ENCODE data around the gene ZNF787. TPM values are rescaled to one million over a fixed set of nuclear protein-coding genes. Genes with fewer than 3 reads are reported as not detected.
A peak's percentile ranks its signal among the peaks of the same experiment; 100 is the strongest.

The ZNF787 gene
- total RNA-seq, 1 experiment from 2014 or later = 81.6 TPM

DNA sequence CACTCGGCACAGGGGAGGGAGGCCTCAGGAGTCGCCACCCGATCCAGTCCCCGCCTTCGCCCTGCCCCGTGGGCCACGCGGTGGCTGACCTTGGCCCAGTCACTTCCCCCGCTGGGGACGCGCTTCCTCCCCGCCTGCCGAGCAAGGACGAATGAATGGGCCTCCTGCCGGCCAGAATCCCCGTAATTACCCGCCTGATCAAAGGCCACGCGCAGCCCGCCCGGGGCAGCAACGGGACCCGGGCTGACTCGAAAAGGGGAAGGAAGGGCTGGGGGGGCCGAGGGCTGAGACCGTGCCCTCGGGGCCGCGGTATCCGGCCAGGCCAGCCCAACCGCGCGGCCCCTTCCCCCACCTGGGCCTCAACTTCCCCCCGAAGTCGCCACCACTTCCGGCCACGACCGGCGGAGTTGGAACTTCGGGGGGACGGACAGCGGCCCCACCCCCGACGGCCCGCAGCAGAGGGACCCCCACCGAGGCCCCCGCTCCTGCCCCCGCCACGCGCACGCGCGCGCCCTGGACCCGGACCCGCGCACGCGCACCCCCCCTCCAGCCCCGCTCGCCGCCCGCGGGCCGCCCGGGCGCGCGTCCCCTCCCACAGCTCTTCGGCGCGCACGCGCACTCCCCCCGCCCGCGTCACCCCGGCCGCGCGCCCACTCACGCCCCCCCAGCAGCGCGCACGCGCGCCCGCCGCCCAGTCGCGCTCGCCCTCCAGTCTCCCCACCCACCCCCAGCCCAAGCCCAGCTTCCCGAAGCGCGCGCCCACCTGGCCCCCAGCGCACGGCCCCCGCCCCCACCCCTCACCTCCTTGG, 520 bp downstream of the ZNF787 start:
- DNase-seq (ENCODE audit: low read depth) = peak; percentile 77

DNA sequence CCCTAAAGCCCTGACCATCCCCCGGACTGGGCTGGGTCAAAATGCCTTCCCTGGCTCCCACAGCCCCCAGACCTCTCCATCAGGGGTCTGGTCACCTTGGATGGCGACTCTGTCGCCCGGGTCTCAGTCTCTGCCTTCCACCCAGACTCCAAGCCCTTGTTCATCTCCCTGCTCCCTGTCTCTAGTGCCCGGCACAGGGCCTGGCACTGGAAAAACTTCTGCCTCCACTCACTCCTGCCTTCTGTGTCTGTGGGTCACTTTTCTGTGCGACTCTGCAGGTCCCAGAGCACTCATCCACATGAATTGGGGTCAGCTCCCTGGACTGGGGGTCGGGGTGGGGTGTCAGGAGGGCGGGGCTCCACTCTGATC, 1.1 kb downstream of the ZNF787 start:
- no peak for DNase-seq (ENCODE audit: low read depth)

DNA sequence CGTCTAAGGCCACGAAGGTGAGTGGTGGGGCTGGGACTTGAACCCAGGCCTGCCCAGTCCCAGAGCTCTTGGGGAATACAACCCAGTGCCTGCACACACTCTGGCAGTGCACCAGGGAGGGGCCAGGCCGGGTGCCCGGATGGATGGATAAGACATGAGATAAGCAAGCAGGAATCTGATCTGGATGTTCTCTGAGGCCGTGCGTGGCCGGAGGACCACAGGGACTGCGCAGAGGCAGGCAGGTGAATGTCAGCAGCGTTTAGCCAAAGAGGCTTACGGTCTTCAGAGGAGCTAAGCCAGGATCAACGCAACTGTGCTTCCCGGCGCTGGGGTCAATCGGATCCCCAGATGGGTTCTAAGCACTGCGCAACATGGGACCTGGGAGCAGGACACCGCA, 1.5 kb downstream of the ZNF787 start:
- DNase-seq (ENCODE audit: low read depth) = no peak

DNA sequence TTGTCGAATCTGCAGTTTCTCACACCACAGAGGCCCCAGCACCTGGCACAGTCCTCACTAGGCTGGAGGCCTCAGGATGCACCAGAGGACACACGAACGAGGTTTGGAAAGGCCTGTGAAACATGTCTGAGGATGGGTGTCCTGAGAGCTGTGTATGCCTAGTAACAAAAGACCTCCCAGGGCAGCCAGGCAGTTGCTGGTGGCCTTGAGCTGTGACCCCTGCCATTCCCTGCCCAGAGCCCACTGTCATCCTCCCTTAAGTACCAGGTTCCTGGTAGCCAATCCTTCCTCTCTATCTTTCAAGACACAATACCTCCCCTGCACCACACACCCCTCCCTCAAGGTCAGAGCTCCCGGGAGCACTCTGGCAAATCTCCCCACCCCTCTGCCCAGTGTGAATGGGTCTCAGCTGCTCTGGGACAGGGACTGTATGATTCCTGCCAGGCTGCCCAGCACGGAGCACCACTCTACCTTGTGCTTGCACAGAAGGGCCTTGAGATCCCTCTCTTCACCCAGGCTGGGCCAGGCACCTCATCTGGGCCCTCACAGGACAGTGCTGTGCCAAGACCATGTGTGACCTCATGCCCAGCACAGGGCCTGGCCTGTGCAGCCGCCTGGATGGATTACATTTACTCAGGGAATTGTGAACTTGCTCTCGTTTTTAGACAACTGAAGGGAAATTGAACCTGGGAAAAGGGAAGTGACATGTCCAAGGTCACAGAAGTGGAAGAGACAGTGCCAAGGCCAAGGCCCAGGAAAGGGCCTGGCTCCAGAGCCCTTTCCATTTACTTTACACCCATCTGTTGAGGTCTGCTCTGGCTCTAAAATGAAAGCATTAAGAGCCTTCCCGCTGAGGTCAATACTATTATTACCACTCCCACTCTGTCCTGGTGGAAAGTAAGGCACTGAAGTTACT, 2.2 kb downstream of the ZNF787 start:
- DNase-seq (ENCODE audit: low read depth) = no peak

DNA sequence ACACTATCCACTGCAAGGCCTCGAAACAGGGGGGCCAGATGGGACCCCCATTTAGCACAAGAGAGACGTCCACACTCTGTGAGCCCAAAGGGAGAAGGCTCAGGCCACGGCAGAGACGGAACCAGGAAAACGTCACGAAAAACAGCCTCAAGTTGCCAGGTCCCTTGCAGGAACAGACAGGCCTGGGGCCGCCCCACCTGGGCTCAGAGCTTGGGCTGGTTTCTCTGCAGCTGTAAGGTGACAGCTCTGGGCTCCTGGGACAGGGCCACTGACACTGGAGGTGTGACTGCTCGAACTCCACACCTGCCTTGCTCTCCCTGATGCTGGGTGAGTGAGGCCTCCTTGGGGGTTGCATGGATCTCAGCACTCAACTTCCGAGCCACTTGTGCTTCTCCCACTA, 3.2 kb downstream of the ZNF787 start:
- DNase-seq (ENCODE audit: low read depth) = no peak

DNA sequence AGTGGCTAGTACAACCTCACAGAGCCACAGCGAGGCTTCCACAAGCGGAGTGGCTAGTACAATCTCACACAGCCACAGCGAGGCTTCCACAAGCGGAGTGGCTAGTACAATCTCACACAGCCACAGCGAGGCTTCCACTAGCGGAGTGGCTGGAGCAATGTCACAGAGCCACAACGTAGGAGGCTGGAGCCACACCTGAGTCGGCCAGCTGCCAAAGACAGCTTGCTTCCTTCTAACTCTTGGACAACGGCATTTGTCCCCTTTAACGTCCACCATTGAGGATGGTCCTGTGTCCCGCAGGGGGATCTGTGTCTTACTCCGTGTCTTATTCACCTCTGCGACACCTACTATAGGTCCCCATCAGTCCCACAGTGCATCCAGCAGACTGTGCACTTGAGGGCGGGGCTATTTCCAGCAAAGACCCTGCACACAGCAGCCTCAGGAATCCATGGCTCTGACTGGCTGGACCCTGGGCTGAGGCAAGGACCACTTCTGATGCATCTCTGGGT, 3.7 kb downstream of the ZNF787 start:
- no peak for DNase-seq (ENCODE audit: low read depth)

DNA sequence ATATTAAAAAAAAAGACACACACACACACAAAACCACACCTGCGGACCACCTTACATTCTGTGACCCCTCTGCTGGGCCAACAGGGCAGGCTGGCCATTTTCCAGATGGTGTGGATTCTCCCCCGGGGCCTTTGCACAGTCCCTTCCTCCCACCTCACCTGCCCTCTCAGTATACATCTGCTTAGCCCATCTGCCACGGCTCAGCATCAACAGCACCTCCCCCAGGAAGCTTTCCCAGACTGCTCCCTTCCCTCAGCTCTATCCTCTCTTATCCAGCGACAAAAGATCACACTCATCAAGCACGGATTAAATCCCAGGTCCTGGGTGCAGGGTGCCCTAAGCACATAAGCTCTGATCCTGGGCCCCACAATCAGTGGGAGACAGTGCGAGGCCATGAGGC, 4.5 kb downstream of the ZNF787 start:
- DNase-seq (ENCODE audit: low read depth) = no peak

DNA sequence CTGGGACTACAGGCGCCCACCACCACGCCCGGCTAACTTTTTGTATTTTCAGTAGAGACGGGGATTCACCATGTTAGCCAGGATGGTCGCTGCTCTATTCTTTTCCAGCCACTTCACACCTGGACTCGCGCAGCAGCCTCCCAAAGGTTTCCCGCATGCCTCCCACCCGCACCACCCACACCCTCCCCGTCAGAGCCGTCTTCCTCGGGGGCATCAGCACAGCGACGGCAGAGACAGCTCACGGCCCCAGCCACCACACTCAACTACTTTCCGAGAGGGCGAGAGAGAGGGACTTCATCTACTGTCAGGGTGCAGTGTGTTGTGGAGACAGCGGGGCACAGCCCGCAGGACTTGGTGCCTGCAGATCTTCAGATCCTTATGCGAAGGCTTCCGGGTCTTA, 5.6 kb downstream of the ZNF787 start:
- DNase-seq (ENCODE audit: low read depth) = no peak

DNA sequence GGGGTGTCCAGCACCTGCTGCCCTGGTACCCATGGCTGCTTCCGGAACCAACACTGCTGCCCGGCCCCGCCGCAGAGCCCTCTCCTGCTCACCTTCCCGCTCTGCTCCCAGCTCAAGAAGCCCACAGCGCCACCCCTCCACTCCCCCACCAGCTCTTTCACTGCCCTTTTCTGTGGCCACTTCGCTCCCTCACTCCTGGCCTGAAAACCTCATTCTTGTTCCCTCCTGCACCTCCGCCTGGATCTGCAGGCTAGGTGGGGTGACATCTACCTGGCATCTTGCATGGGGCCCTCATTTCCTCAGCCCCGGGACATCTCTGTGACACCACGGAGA, 6.4 kb downstream of the ZNF787 start:
- no peak for DNase-seq (ENCODE audit: low read depth)

DNA sequence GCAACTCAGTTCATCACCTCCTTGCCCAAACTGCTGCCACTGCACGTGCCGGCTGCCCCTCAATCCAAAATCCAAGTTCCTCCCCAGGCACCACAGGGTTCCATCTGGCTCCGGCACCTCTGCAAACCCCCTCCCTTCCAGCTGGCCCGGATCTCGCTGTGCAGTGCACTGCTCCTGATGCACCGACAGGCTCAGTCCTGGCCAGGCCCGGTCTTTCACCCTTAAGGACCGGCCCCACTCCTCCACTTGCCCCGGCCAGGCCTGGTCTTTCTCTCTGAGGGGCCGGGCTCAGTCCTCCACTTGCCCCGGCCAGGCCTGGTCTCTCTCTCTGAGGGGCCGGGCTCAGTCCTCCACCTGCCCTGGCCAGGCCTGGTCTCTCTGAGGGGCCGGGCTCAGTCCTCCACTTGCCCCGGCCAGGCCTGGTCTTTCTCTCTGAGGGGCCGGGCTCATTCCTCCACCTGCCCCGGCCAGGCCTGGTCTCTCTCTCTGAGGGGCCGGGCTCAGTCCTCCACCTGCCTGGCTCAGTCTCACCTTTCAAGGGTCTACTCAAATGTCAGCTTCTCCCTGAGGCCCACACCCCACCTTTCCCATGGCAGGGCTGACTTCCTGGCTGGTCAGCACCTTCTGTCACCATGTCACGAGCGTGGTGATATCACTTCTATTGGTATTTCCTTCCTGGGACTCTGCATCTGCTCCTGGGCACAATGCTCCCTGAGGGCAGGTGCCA, 6.9 kb downstream of the ZNF787 start:
- no peak for DNase-seq (ENCODE audit: low read depth)

DNA sequence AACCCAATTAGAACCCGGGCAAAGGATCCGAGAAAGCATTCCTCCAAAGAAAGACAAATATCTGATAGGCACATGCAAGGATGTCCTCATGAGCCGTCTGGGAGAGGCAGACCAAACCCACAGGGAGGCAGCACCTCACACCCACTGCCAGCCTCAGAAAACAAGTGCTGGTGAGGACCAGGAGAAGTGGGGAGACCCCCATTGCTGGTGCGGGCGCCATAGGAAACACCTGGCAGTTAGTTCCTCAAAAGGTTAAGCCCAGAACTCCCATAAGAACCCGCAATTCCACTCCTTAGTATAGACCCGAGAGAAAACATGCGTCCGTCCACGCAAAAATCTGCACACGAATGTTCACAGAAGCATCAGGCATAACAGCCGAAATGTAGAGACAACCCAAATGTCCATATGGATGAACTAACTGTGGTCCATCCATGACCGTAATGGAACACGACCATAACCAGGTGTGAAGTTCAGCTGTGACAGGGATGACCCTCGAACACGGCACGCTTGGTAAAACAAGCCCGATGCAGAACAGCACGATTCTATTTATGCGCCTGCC, 7.9 kb downstream of the ZNF787 start:
- no peak for DNase-seq (ENCODE audit: low read depth)

DNA sequence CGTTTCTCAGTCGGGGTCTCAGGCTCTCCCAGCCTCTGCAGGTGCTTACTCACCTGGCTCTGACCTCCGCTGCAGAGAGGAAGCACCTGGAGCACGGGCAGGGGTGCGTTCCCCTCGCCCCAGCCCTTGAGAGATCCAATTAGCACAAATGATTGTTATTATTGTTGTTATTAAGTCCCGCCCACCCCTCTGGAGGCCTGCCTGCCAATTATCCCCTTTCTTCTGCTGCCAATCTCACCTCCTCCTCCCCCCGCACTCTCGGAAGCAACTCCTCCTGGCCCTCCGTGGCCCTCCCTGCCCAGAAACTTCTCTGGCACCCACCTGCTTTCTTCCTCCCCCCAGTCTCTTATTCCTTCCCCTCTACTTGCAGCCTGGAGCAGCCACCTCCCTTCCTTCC, 8.8 kb downstream of the ZNF787 start:
- DNase-seq (ENCODE audit: low read depth) = no peak

DNA sequence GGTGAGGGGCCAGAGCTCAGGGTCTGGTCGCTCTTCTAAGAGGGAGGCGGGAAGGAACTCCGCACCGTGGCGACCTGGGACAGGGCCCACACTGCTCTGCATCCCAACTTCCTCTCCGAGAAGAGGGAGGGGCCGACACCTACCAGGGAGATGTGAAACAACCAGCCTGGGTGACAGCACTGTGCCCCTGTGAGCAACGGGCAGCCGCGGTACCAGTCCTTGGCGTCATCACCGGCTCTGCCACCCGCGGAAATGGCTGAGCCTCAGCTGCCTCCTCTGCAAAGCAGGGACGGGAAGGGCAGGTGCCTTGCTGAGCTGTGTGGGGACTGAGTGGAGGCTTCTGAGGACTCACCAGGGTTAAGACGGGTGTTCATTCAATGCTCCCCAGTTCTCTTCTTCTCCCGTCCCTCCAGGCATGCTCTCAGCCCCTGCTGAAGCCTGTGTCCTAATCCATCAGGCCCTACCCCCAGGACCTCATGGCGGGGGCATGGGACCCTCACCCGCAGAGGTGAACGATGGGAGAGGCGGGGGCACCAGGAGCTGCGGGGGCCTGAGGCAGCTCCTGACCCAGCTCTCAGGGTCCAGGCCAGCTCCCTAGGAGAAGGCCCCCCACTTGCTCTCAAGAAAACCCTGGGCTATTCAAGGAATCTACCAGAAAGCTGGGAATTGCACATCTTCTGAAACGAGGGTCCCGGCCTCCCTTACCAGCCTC, 9.3 kb downstream of the ZNF787 start:
- no peak for DNase-seq (ENCODE audit: low read depth)

DNA sequence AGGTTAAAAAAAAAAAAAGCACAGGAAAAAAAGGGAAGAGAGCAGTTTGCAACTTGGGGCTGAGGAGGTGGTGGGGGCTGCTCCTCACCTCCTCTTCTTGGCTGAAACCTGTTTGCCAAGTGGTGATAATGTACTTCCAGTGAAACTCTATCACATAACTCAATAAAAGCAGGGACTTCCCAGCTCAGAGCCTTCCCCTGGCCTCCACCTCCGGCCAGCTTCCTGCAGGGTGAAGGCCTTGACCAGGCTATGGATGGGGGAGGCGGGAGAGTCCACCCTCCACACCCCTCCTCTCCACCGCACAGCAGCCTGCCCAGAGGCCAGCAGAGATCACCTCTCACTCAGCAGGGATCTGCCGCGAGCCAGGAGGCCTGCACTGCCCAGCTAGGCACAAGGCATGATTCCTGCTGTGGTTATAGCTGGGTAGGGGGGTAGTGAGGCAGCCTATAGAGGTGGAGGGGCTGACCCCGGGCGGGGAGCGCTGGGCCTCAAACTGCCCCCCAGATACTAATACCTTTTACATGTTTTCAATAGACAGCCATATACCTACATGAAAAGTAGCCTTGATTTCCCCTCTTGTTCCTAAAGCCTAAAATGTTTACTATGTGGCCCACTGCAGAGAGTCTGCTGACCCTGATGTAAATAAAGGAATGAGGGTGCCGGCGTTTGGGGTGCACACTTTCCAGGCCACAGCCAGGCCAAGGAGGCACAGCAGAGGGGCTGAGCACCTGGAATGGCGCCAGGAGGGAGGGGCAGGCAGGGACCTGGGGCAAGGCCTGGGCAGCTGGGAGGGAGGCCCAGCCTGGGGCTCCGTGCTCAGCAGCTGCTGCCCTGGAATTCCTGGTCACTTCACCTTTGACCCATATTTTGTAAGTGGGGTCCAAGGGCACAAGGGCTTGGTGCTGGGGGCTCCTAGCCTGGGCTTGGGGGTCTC, 10.3 kb downstream of the ZNF787 start:
- no peak for DNase-seq (ENCODE audit: low read depth)

DNA sequence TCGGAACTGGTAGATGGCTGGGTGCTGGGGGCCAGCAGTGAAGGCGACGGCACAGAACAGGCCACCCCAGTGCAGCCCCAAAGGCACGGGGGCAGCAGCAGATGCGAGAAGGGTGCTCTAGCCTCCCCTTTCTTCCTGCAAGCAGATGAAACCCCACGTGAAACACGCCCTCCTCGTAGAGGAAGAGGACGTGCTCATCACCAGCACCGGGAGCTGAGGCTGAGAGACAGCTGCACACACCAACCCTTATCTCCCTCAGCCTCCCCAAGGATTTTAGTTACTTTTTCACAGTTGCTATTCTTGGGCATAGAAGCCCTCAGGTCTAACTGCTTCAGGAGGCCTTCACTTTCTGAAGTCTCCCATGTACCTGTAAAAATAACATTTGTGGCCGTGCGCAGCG, 11.9 kb downstream of the ZNF787 start:
- no peak for DNase-seq (ENCODE audit: low read depth)

DNA sequence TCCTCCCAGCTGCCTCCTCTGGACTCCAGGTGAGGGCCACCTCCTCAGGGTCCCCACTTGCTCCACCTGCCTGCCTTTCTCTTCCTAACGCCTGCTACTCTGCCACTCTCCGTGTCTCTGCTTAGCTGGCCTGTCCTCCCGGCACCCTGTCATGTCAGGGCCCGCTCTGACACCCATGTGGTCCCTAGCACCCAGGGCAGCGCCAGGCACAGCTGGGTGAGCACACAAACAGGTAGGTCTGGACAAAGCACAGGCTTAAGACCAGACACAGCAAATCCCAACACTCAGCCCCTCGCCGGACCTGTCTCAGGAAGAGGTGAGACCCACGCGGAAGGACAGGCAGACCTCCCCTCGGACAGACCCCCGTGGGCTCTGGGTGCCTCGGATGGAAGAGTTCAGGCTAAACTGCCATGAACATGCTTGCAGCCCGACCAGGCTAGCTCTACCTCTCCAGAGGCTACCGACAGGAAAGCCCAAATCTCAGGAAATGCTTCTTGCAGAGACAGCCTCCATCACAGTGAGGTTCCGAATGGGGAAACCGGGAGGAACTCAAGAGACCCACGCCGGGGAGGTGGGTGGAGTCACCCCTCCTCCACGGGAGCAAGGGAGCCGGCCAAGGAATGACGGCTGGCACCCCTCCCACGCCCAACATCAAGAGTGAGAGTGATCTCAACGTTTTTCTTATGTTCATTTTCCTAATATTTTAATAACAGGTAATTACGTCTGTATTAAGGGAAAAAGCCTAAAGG, 12.5 kb downstream of the ZNF787 start:
- no peak for DNase-seq (ENCODE audit: low read depth)

DNA sequence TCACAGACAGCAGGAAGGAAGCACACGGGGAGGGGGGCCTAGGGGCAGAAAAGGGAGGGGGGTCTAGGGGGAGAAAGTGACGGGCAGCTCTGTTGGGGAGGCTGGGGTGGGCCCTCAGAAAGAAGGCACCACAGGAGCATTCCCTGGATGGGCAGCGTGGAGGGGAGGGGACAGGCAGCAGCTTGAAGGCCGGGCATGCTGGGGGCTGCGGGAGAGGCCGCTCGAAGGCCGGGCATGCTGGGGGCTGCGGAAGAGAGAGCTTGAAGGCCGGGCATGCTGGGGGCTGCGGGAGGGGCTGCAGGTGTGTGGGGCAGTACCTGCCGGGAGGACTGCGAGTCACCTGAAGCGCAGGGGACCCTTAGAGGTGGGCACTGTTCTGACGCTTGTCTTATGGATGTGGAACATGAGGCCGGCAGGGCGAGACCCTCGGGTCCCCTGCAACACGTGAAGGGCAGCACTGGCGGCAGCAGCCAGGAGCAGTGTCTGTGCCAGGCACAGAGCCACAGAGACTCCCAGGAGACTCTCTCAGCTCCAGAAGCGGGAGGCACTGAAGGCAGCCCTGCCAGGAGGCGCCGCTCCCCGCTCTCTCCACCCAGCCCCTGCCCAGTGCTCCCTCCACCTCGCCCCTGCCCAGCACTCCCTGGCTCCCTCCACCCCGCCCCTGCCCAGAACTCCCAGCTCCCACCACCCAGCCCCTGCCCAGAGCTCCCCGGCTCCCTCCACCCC, 13.3 kb downstream of the ZNF787 start:
- DNase-seq (ENCODE audit: low read depth) = no peak

DNA sequence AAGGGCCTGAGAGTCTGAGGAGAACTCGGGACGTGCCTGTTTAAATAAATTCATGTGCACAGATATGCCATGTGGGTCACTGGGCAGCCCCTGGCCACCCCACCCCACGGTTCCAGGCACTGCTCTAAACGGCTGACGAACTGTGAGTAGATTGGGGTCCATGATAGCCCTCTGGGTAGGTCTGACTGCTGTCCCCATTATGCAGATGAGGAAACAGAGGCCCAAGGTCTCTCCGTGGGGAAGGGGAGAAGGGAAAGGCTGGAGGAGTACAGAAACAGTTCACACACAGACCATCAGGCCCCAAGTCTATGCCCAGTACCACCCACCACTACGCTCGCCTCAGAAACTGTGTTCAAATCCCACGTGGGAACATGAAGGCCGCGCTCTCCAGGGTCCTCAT, 14.1 kb downstream of the ZNF787 start:
- no peak for DNase-seq (ENCODE audit: low read depth)

Measured in HT1080 (cell line).